GM10266 (cell line): ENCODE measurements around the gene SLC12A3.

ENCODE experiments used
- DNase-seq: peaks from one replicate; pipeline ENCODE4 v3.0.0; 2012; ENCODE audit errors: extremely low spot score
- TF ChIP-seq, protein P1 (sequence below): IDR thresholded peaks from 2 replicates; pipeline ENCODE4 v1.5.1; 2012; ENCODE audit warnings: mild to moderate bottlenecking, low read depth; ENCODE audit not compliant: control insufficient read depth, insufficient read depth; ENCODE audit errors: missing control alignments

Gene SLC12A3

DNA sequence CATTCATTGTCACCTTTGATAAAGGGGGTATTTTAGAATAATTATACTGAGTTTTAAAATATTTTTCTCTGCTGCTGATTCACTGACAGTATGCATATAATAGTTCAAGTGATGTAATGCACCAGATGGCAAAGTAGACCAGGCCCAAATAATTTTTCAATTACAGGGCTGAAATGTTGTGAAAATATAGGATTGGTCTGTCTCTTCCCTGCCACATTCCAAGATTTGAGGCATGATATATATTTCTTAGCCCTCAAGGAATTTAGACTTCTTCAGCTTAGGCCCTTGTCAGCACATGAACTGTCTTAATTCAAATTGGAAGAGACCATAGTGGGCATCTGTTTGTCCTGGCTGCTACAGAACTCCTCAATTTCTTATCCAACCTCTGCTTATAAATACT, 39.2 kb upstream of the SLC12A3 start:
- no peak for DNase-seq
- TF ChIP-seq, protein P1, sequence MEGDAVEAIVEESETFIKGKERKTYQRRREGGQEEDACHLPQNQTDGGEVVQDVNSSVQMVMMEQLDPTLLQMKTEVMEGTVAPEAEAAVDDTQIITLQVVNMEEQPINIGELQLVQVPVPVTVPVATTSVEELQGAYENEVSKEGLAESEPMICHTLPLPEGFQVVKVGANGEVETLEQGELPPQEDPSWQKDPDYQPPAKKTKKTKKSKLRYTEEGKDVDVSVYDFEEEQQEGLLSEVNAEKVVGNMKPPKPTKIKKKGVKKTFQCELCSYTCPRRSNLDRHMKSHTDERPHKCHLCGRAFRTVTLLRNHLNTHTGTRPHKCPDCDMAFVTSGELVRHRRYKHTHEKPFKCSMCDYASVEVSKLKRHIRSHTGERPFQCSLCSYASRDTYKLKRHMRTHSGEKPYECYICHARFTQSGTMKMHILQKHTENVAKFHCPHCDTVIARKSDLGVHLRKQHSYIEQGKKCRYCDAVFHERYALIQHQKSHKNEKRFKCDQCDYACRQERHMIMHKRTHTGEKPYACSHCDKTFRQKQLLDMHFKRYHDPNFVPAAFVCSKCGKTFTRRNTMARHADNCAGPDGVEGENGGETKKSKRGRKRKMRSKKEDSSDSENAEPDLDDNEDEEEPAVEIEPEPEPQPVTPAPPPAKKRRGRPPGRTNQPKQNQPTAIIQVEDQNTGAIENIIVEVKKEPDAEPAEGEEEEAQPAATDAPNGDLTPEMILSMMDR: no peak

DNA sequence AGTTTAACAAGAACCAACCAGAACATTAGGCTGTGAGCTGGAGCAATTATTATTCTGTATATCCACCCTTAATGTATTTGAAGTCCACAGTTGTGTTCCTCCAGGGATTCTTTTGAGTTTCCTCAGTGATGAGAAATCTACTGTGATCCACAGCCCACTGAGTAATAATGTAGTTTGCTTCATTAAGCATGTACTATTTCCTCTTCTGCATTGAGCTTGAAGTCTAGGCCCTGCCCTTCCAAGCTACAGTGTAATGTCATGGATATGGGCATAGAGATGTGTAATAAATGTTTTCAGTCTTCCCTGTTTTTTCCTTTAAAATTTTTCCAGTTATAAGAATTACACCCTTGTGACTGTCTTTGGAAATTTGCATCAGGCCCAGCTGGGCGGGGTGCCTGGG, 36.4 kb upstream of the SLC12A3 start:
- TF ChIP-seq, protein P1: no peak
- no peak for DNase-seq

DNA sequence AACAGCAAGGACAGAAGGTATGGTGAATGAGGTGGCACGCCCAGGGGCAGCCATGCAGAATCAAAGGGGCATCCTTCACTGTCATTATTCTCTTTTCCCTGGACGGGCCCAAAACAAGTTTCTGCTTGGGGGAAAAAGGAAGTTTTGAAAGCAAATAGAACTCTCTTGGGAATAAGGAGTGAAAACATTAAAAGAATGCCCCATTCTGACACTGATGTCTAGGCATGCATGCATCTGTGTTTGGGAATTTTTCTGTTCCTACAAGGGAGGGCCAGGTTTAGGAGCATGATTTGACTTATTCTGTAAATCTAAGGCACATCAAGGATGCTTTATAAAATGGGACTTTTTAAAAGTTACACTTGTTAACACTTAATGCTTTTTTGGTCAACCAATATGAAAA, 34.3 kb upstream of the SLC12A3 start:
- no peak for DNase-seq
- TF ChIP-seq, protein P1: no peak

DNA sequence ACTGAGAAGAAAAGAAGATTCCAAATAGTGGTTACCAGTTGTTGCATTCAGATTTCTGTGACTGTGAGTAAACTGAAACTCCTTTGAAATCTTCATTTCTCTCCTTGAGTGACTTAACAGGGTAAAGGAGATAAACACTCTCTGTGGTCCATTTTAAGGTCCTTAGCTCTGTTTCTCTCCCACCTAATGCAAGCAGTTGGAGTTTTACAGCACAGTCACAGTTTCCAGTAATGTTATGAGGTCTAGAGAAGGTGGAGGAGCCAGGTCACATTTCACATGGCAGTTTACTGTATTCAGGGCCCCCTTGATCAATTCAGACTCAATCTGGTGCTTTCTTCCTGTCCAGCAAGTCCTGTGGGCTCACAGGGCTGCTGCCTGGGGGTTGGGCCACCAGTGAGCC, 32.2 kb upstream of the SLC12A3 start:
- TF ChIP-seq, protein P1: no peak
- no peak for DNase-seq

DNA sequence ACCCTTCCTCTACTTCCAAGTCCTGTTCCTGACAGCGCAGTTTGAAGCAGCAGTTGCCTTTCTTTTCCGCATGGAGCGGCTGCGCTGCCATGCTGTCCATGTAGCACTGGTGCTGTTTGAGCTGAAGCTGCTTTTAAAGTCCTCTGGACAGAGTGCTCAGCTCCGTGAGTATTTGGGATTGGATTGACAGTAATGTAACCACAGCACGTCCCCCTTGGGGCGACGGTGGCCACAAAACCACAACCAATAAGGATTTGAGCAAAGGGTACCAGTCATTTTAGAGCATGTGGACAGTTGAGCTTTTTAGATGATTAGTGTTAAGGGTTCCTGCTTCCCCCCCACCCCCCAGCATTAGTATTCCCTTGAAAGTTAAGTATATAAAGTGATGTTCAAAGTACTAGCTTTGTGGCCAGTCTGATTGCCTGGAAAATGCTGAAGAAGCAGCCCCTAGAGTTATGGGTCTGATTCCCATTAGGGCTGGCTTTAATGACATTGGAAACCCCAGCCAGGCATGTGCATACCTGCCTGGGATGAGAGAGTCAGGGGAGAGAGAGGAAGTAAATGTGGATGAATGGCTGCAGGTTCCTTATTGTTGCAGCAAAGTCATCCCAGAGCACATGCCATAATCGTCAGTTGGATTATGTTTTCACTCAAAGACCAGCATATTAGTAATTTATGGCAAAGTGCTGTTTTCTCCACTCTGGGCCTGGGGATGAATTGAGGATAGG, 31.6 kb upstream of the SLC12A3 start:
- DNase-seq: no peak
- TF ChIP-seq, protein P1: no peak

DNA sequence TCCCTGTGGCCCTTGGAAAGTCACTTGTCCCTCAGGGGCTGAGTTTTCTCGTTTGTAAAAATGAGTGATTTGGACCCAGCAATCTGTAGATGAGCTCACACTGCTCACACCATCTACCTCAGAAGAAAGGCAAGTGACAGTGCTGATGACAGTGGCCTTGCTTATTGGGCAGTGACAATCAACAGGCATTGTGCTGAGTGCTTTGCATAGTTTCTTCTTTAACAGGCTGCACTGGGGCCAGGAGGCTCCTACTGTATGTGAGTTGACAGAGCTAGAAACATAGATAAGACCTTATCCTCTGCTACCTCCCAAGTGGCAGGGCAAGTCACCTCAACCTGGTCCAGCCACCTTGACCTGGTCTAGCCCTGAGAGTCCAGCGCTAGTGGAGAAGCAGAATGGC, 29.7 kb upstream of the SLC12A3 start:
- no peak for DNase-seq
- TF ChIP-seq, protein P1: no peak

DNA sequence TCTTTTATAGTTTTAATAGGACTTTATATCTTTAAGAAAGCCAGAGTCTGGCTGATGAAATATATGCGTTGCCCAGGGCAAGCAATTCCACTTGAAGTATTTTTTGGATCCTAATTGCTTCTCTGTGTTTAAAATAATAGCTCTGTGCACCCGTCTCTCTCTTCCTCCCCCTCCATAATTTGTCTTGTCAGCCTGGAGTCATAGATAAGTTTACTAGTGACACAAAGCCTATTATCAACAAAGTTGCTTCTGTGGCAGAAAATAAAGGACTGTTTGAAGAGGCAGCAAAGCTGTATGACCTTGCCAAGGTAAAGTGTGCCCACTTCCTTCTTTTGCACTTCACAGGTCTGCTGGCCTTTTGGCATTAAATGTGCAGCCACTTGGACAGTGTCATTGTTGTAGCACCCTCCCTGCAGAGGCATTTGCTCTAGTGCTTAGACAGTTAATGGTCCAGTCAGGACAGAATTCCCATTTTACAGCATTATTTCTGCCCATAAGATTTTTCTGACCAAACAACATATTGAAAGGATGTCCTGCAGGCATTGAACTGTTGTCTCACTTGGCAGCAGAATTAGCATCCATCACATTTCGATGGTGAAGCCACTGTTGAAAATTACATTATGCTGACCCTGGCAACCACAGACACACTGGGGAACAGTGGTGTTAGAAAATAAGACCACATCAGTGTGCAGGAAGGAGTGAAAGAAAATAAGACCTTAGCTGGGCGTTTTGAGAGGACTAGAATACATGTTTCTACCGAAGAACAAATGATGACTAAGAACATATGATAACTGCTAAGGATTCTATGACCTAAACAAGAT, 28.4 kb upstream of the SLC12A3 start:
- DNase-seq: no peak

More for the DNA sequence above, 28.4 kb upstream of the SLC12A3 start:
- TF ChIP-seq, protein P1: no peak
